HG02678 (cell line): ENCODE data around the gene ABCA4.
"Not testable (repeated sequence)": the region's sequence is repeated elsewhere in the genome, so short reads cannot be mapped to it uniquely, and the experiment has no call there.

Experiments used
- ATAC-seq: cut with Tn5 transposase; IDR thresholded peaks from one replicate; pipeline ENCODE4 v1.9.1; 2021; ENCODE audit warnings: mild to moderate bottlenecking, moderate library complexity; ENCODE audit not compliant: unreplicated experiment

ABCA4 gene

GRCh38 chr1:94011709-94012595, 109.0 kb downstream of the ABCA4 start:
- ATAC-seq = no peak

GRCh38 chr1:94011129-94011528, 109.8 kb downstream of the ABCA4 start:
- ATAC-seq = no peak

GRCh38 chr1:94009304-94009703, 111.6 kb downstream of the ABCA4 start:
- no peak for ATAC-seq

- ATAC-seq = no peak
These were observed 114.3 kb downstream of the ABCA4 start for GRCh38 chr1:94006604-94007003.

GRCh38 chr1:94004924-94005323, 116.0 kb downstream of the ABCA4 start:
- no peak for ATAC-seq

- no peak for ATAC-seq
These were observed 118.7 kb downstream of the ABCA4 start for GRCh38 chr1:94002046-94002787.

- ATAC-seq = no peak
These were observed 119.4 kb downstream of the ABCA4 start for GRCh38 chr1:94001397-94002045.

GRCh38 chr1:94000510-94001282, 120.3 kb downstream of the ABCA4 start:
- no peak for ATAC-seq

GRCh38 chr1:93999840-94000415, 121.0 kb downstream of the ABCA4 start:
- no peak for ATAC-seq

- ATAC-seq = not testable (repeated sequence)
These were observed 122.4 kb downstream of the ABCA4 start for GRCh38 chr1:93998532-93998931.

GRCh38 chr1:93997756-93998155, 123.2 kb downstream of the ABCA4 start:
- ATAC-seq = no peak

GRCh38 chr1:93995837-93996536, 125.0 kb downstream of the ABCA4 start:
- ATAC-seq = no peak

- no peak for ATAC-seq
These were observed 127.2 kb downstream of the ABCA4 start for GRCh38 chr1:93993731-93994130.

GRCh38 chr1:93992954-93993353, 128.0 kb downstream of the ABCA4 start:
- ATAC-seq = no peak

GRCh38 chr1:93992190-93992589, 128.8 kb downstream of the ABCA4 start:
- ATAC-seq = no peak

- ATAC-seq = no peak
These were observed 129.7 kb downstream of the ABCA4 start for GRCh38 chr1:93991271-93991670.

GRCh38 chr1:93990477-93990876, 130.5 kb downstream of the ABCA4 start:
- ATAC-seq = not testable (repeated sequence)

GRCh38 chr1:93990010-93990409, 130.9 kb downstream of the ABCA4 start:
- ATAC-seq = no peak

- no peak for ATAC-seq
These were observed 131.3 kb downstream of the ABCA4 start for GRCh38 chr1:93989601-93990000.
